HepG2 (cell line): ENCODE results near the gene WDFY1. TPM values are rescaled to one million over a fixed set of nuclear protein-coding genes. Genes with fewer than 3 reads are reported as not detected.

Source experiments
- AKAP8 ChIP-seq: sonication (generic); formaldehyde crosslinking; IDR thresholded peaks from 2 replicates; pipeline ENCODE4 v1.5.1; 2020; ENCODE audit warnings: mild to moderate bottlenecking, missing genetic modification reagents
- ATF2 ChIP-seq: sonication (generic); formaldehyde crosslinking; IDR thresholded peaks from 2 replicates; pipeline ENCODE4 v1.4.0; 2020; ENCODE audit warnings: missing genetic modification reagents
- CENPT ChIP-seq: sonication (generic); formaldehyde crosslinking; IDR thresholded peaks from 2 replicates; pipeline ENCODE4 v1.8.0; 2022; ENCODE audit warnings: low read depth, mild to moderate bottlenecking, moderate library complexity, missing genetic modification reagents
- ELF4 ChIP-seq: sonication (generic); formaldehyde crosslinking; IDR thresholded peaks from 2 replicates; pipeline ENCODE4 v1.5.0; 2020; ENCODE audit warnings: missing genetic modification reagents, mild to moderate bottlenecking, moderate library complexity, borderline replicate concordance
- HNRNPK ChIP-seq: fragments of 200-400 bp; formaldehyde crosslinking; IDR thresholded peaks from 2 replicates; pipeline ENCODE4 v1.6.1; 2018; ENCODE audit warnings: low read length, low read depth, moderate library complexity, mild to moderate bottlenecking; ENCODE audit not compliant: poor library complexity, severe bottlenecking
- MNT ChIP-seq: fragments of 450-650 bp; IDR thresholded peaks from 2 replicates; pipeline ENCODE4 v1.6.1; 2016
- POLR2AphosphoS2 ChIP-seq: IDR thresholded peaks from 2 replicates; pipeline ENCODE4 v1.6.1; 2011; ENCODE audit warnings: low read depth, low read length, improper control_type of control experiment
- RARA ChIP-seq: IDR thresholded peaks from 2 replicates; pipeline ENCODE4 v1.6.1; 2016; ENCODE audit warnings: missing genetic modification reagents, missing compliant biosample characterization
- TRIM22 ChIP-seq: fragments of 450-650 bp; IDR thresholded peaks from 2 replicates; pipeline ENCODE4 v1.6.1; 2017
- ZBED4 ChIP-seq: sonication (generic); formaldehyde crosslinking; IDR thresholded peaks from 2 replicates; pipeline ENCODE4 v1.4.0; 2020; ENCODE audit warnings: missing genetic modification reagents, borderline replicate concordance
- ZBTB37 ChIP-seq: sonication (generic); formaldehyde crosslinking; IDR thresholded peaks from 2 replicates; pipeline ENCODE4 v1.4.0; 2020; ENCODE audit warnings: mild to moderate bottlenecking, missing genetic modification reagents
- ZNF281 ChIP-seq: sonication (generic); formaldehyde crosslinking; IDR thresholded peaks from 2 replicates; pipeline ENCODE4 v1.4.0; 2020; ENCODE audit warnings: missing genetic modification reagents, borderline replicate concordance
- ZNF331 ChIP-seq: sonication (generic); formaldehyde crosslinking; IDR thresholded peaks from 2 replicates; pipeline ENCODE4 v1.4.0; 2020; ENCODE audit warnings: missing genetic modification reagents
- ZNF451 ChIP-seq: sonication (generic); formaldehyde crosslinking; IDR thresholded peaks from 2 replicates; pipeline ENCODE4 v1.5.0; 2020; ENCODE audit warnings: mild to moderate bottlenecking, missing genetic modification reagents
- ZSCAN25 ChIP-seq: sonication (generic); formaldehyde crosslinking; IDR thresholded peaks from 2 replicates; pipeline ENCODE4 v1.8.0; 2022; ENCODE audit warnings: mild to moderate bottlenecking, missing genetic modification reagents
- polyA plus RNA-seq, 8 experiments: library from polyadenylated mRNA; depleted of rRNA in 3 of 8; stranded (reverse) in 7 of 8; unstranded in 1 of 8; fragments of >200 nt; fragmentation: Illumina TruSeq in 4 of 8; extraction: Trizol in 4 of 8; gene quantifications; 2 replicates each; pipeline versions ENCODE4 v1.2.1 to v1.2.3, GENCODE V29; 2011 to 2016; ENCODE audit warnings: low read depth in 4 of 8, missing spikeins in 1 of 8, mixed read lengths in 1 of 8; ENCODE audit not compliant: insufficient read depth in 1 of 8
- total RNA-seq, 5 experiments: library from RNA; depleted of rRNA; stranded (reverse); fragments of >200 nt; fragmentation: Illumina TruSeq; extraction: Trizol; gene quantifications; 2 replicates each; pipeline ENCODE4 v1.2.3, GENCODE V29; 2016; ENCODE audit warnings: low read depth in 1 of 5

Gene WDFY1
- total and polyA plus RNA-seq, 2 of the 13 experiments (the other 11 are each of a cell fraction or from before 2014, with no cell fraction given), result 77.0 to 78.4 TPM

- no peak; the same call in 1 of the 2 replicates for TF ChIP-seq MNT
- TF ChIP-seq POLR2AphosphoS2, result no peak
- no peak for TF ChIP-seq ELF4
- peak; percentile 84; the same call in 1 of the 2 replicates for TF ChIP-seq ZBED4 (CRISPR knock-in tag)
- TF ChIP-seq CENPT (CRISPR knock-in tag), result no peak
- TF ChIP-seq TRIM22, result no peak
- TF ChIP-seq ATF2 (CRISPR knock-in tag), result peak; percentile 88
- TF ChIP-seq RARA, result peak; percentile 70
- TF ChIP-seq ZNF331 (CRISPR knock-in tag), result peak; percentile 90
- no peak for TF ChIP-seq ZBTB37 (CRISPR knock-in tag)
- peak; percentile 63; the same call in 1 of the 2 replicates for TF ChIP-seq ZSCAN25 (CRISPR knock-in tag)
- peak; percentile 94 for TF ChIP-seq AKAP8 (CRISPR knock-in tag)
- peak; percentile 99 for TF ChIP-seq HNRNPK
- TF ChIP-seq ZNF281 (CRISPR knock-in tag), result peak; percentile 70; the same call in 1 of the 2 replicates
- TF ChIP-seq ZNF451 (CRISPR knock-in tag), result 0 out of 2 replicates have a peak, but pooled peaks have one; percentile 34
Observed at GRCh38 chr2:223944703-223945531, at the start of gene WDFY1 (continued).
